ENCODE measurements around the gene PRKCI.
"Not testable (repeated sequence)": the region's sequence is repeated elsewhere in the genome, so short reads cannot be mapped to it uniquely, and the experiment has no call there.

The PRKCI gene

GRCh38 chr3:170220871-170221270 is 1.4 kb upstream of the PRKCI start:
- no peak for DNase-seq (ENCODE audit: extremely low spot score, insufficient read length, low read depth)
- no peak for FAIRE-seq

GRCh38 chr3:170222647-170223541 is 670 bp downstream of the PRKCI start:
- FAIRE-seq = peak; percentile 59

GRCh38 chr3:170225166-170225565 is 2.9 kb downstream of the PRKCI start:
- DNase-seq (ENCODE audit: extremely low spot score, insufficient read length, low read depth) (no peak), FAIRE-seq (no peak)

More at GRCh38 chr3:170222647-170223541, 670 bp downstream of the PRKCI start:
- DNase-seq (ENCODE audit: extremely low spot score, insufficient read length, low read depth) = no peak

- FAIRE-seq (no peak), DNase-seq (ENCODE audit: extremely low spot score, insufficient read length, low read depth) (no peak)
Measured at GRCh38 chr3:170226426-170226960, 4.3 kb downstream of the PRKCI start.

- no peak for FAIRE-seq
- no peak for DNase-seq (ENCODE audit: extremely low spot score, insufficient read length, low read depth)
Measured at GRCh38 chr3:170228093-170228766, 6.0 kb downstream of the PRKCI start.

- no peak for FAIRE-seq
Measured at GRCh38 chr3:170232266-170232665, 10.0 kb downstream of the PRKCI start.

GRCh38 chr3:170233530-170233929 is 11.3 kb downstream of the PRKCI start:
- FAIRE-seq (no peak), DNase-seq (ENCODE audit: extremely low spot score, insufficient read length, low read depth) (no peak)

More at GRCh38 chr3:170232266-170232665, 10.0 kb downstream of the PRKCI start:
- no peak for DNase-seq (ENCODE audit: extremely low spot score, insufficient read length, low read depth)

GRCh38 chr3:170240142-170240541 is 17.9 kb downstream of the PRKCI start:
- no peak for DNase-seq (ENCODE audit: extremely low spot score, insufficient read length, low read depth)
- FAIRE-seq = no peak

- DNase-seq (ENCODE audit: extremely low spot score, insufficient read length, low read depth) (no peak), FAIRE-seq (peak; percentile 53)
Measured at GRCh38 chr3:170240671-170241070, 18.4 kb downstream of the PRKCI start.

- DNase-seq (ENCODE audit: extremely low spot score, insufficient read length, low read depth) (no peak), FAIRE-seq (no peak)
Measured at GRCh38 chr3:170244576-170244975, 22.4 kb downstream of the PRKCI start.

- DNase-seq (ENCODE audit: extremely low spot score, insufficient read length, low read depth) (no peak), FAIRE-seq (no peak)
Measured at GRCh38 chr3:170247875-170248274, 25.7 kb downstream of the PRKCI start.

GRCh38 chr3:170256597-170256996 is 34.4 kb downstream of the PRKCI start:
- FAIRE-seq = no peak
- DNase-seq (ENCODE audit: extremely low spot score, insufficient read length, low read depth) = no peak

- DNase-seq (ENCODE audit: extremely low spot score, insufficient read length, low read depth) (no peak), FAIRE-seq (peak; percentile 68)
Measured at GRCh38 chr3:170257145-170257544, 34.9 kb downstream of the PRKCI start.

- DNase-seq (ENCODE audit: extremely low spot score, insufficient read length, low read depth) = no peak
- no peak for FAIRE-seq
Measured at GRCh38 chr3:170258105-170258487, 35.9 kb downstream of the PRKCI start.

GRCh38 chr3:170259907-170260306 is 37.7 kb downstream of the PRKCI start:
- FAIRE-seq = no peak
- no peak for DNase-seq (ENCODE audit: extremely low spot score, insufficient read length, low read depth)

GRCh38 chr3:170267793-170268192 is 45.6 kb downstream of the PRKCI start:
- DNase-seq (ENCODE audit: extremely low spot score, insufficient read length, low read depth) (no peak), FAIRE-seq (no peak)

GRCh38 chr3:170269673-170270254 is 47.5 kb downstream of the PRKCI start:
- not testable (repeated sequence) for FAIRE-seq

GRCh38 chr3:170270282-170270881 is 48.2 kb downstream of the PRKCI start:
- FAIRE-seq = no peak
- DNase-seq (ENCODE audit: extremely low spot score, insufficient read length, low read depth) = no peak

More at GRCh38 chr3:170269673-170270254, 47.5 kb downstream of the PRKCI start:
- not testable (repeated sequence) for DNase-seq (ENCODE audit: extremely low spot score, insufficient read length, low read depth)

- no peak for FAIRE-seq
- no peak for DNase-seq (ENCODE audit: extremely low spot score, insufficient read length, low read depth)
Measured at GRCh38 chr3:170274641-170275040, 52.4 kb downstream of the PRKCI start.

GRCh38 chr3:170275832-170276231 is 53.6 kb downstream of the PRKCI start:
- FAIRE-seq (no peak), DNase-seq (ENCODE audit: extremely low spot score, insufficient read length, low read depth) (no peak)

Measured in GM18507 (cell line).